GM23338 (cell line): ENCODE measurements around the gene OR14A16. TPM values are rescaled to one million over a fixed set of nuclear protein-coding genes. Genes with fewer than 3 reads are reported as not detected.

Source experiments
- ATAC-seq: fragments of 200-7000 bp; cut with Tn5 transposase; 3 replicates; pipeline ENCODE4 v1.9.1; 2020
- DNase-seq: peaks from one replicate; pipeline ENCODE4 v3.0.0-alpha.2; 2015; ENCODE audit warnings: low spot score
- H2AFZ ChIP-seq: fragments of 200-600 bp; sonication (generic); 2 replicates; pipeline ENCODE4 v1.8.0; 2016; ENCODE audit warnings: antibody characterized with exemption, mild to moderate bottlenecking, moderate library complexity
- H3F3A ChIP-seq: fragments of 200-600 bp; sonication (generic); replicated peaks from 2 replicates; pipeline ENCODE4 v1.8.0; 2017; ENCODE audit warnings: antibody characterized with exemption, mixed run types, low read depth
- H3K27ac ChIP-seq: fragments of 200-600 bp; sonication (generic); 2 replicates; pipeline ENCODE4 v1.6.1; 2016; ENCODE audit warnings: low read depth
- H3K27me3 ChIP-seq: fragments of 200-600 bp; sonication (generic); 2 replicates; pipeline ENCODE4 v1.8.0; 2016; ENCODE audit warnings: mild to moderate bottlenecking, mixed run types, moderate library complexity; ENCODE audit not compliant: insufficient read depth
- H3K36me3 ChIP-seq: fragments of 200-600 bp; sonication (generic); 2 replicates; pipeline ENCODE4 v1.8.0; 2016; ENCODE audit warnings: mild to moderate bottlenecking; ENCODE audit not compliant: insufficient read depth
- H3K4me1 ChIP-seq: fragments of 200-600 bp; sonication (generic); 2 replicates; pipeline ENCODE4 v1.8.0; 2016; ENCODE audit warnings: mild to moderate bottlenecking, moderate library complexity; ENCODE audit not compliant: insufficient read depth
- H3K4me2 ChIP-seq: fragments of 200-600 bp; sonication (generic); 2 replicates; pipeline ENCODE4 v1.7.1; 2017; ENCODE audit warnings: mixed run types
- H3K4me3 ChIP-seq: fragments of 200-600 bp; sonication (generic); 2 replicates; pipeline ENCODE4 v1.6.1; 2016; ENCODE audit warnings: mixed run types
- H3K79me2 ChIP-seq: fragments of 200-600 bp; sonication (generic); replicated peaks from 2 replicates; pipeline ENCODE4 v1.8.0; 2017; ENCODE audit warnings: mild to moderate bottlenecking; ENCODE audit not compliant: insufficient read depth
- H3K9me2 ChIP-seq: fragments of 200-600 bp; sonication (generic); 2 replicates; pipeline ENCODE4 v1.8.0; 2017; ENCODE audit not compliant: insufficient read depth
- H4K20me1 ChIP-seq: fragments of 200-600 bp; sonication (generic); replicated peaks from 2 replicates; pipeline ENCODE4 v1.8.0; 2017; ENCODE audit warnings: mild to moderate bottlenecking; ENCODE audit not compliant: insufficient read depth
- H3K27ac Mint-ChIP-seq: 2 replicates; pipeline ENCODE4 v1.8.0; 2020; ENCODE audit warnings: inconsistent platforms, mild to moderate bottlenecking, moderate library complexity, mixed read lengths
- H3K27me3 Mint-ChIP-seq: 3 replicates; pipeline ENCODE4 v1.8.0; 2022; ENCODE audit warnings: low read depth, mild to moderate bottlenecking, moderate library complexity, mixed read lengths, inconsistent platforms; ENCODE audit not compliant: insufficient read depth, poor library complexity
- H3K36me3 Mint-ChIP-seq: 3 replicates; pipeline ENCODE4 v1.8.0; 2021; ENCODE audit warnings: low read depth, mild to moderate bottlenecking, inconsistent platforms, moderate library complexity, mixed read lengths
- H3K4me1 Mint-ChIP-seq: 3 replicates; pipeline ENCODE4 v1.8.0; 2020; ENCODE audit warnings: mild to moderate bottlenecking, inconsistent platforms, mixed read lengths
- H3K4me3 Mint-ChIP-seq: 3 replicates; pipeline ENCODE4 v1.8.0; 2021; ENCODE audit warnings: moderate library complexity, mild to moderate bottlenecking, inconsistent platforms, mixed read lengths
- H3K9me3 Mint-ChIP-seq: 3 replicates; pipeline ENCODE4 v1.8.0; 2020; ENCODE audit warnings: moderate library complexity, mild to moderate bottlenecking, inconsistent platforms, mixed read lengths
- CREB1 ChIP-seq: fragments of 250-450 bp; sonication (Bioruptor Pico); IDR thresholded peaks from 2 replicates; pipeline ENCODE4 v1.5.0; 2020; ENCODE audit warnings: low read depth, mild to moderate bottlenecking, moderate library complexity
- CTCF ChIP-seq, 2 experiments: fragments of 200-600 bp in 1 of 2; sonication (generic) in 1 of 2; conservative IDR thresholded peaks; 2 replicates each; pipeline versions ENCODE4 v1.5.1 to v1.6.1; 2016 to 2017; ENCODE audit warnings: antibody characterized with exemption in 2 of 2, low read depth in 2 of 2, mild to moderate bottlenecking in 2 of 2, moderate library complexity in 1 of 2
- ETS1 ChIP-seq: IDR thresholded peaks from 2 replicates; pipeline ENCODE4 v1.6.1; 2016; ENCODE audit warnings: antibody characterized with exemption
- EZH2 ChIP-seq: fragments of 200-600 bp; sonication (generic); IDR thresholded peaks from one replicate; pipeline ENCODE4 v1.8.0; 2017; ENCODE audit warnings: antibody characterized with exemption, mild to moderate bottlenecking, low read depth; ENCODE audit not compliant: unreplicated experiment
- EZH2phosphoT487 ChIP-seq: fragments of 200-600 bp; sonication (generic); IDR thresholded peaks from one replicate; pipeline ENCODE4 v1.8.1; 2018; ENCODE audit warnings: antibody characterized with exemption; ENCODE audit not compliant: unreplicated experiment
- JUNB ChIP-seq: IDR thresholded peaks from one replicate; pipeline ENCODE4 v1.6.1; 2016; ENCODE audit warnings: antibody characterized with exemption; ENCODE audit not compliant: unreplicated experiment
- NANOG ChIP-seq: IDR thresholded peaks from 2 replicates; pipeline ENCODE4 v1.6.1; 2016; ENCODE audit warnings: antibody characterized with exemption, borderline replicate concordance
- POLR2AphosphoS5 ChIP-seq: IDR thresholded peaks from 2 replicates; pipeline ENCODE4 v1.6.1; 2016; ENCODE audit warnings: antibody characterized with exemption, low read depth
- REST ChIP-seq: IDR thresholded peaks from one replicate; pipeline ENCODE4 v1.6.1; 2018; ENCODE audit warnings: antibody characterized with exemption; ENCODE audit not compliant: unreplicated experiment
- STAT1 ChIP-seq: IDR thresholded peaks from one replicate; pipeline ENCODE4 v1.6.1; 2016; ENCODE audit warnings: antibody characterized with exemption; ENCODE audit not compliant: unreplicated experiment
- ZNF114 ChIP-seq: fragments of 250-450 bp; sonication (Bioruptor Pico); IDR thresholded peaks from 2 replicates; pipeline ENCODE4 v1.5.0; 2020; ENCODE audit warnings: mild to moderate bottlenecking, moderate library complexity
- ZNF331 ChIP-seq: fragments of 250-450 bp; sonication (Bioruptor Pico); IDR thresholded peaks from 2 replicates; pipeline ENCODE4 v1.5.0; 2020; ENCODE audit warnings: low read depth, mild to moderate bottlenecking, moderate library complexity
- ZNF462 ChIP-seq: fragments of 250-450 bp; sonication (Bioruptor Pico); IDR thresholded peaks from 2 replicates; pipeline ENCODE4 v1.5.0; 2020; ENCODE audit warnings: mild to moderate bottlenecking, moderate library complexity
- polyA plus RNA-seq: library from polyadenylated mRNA; unstranded; fragments of >200 nt; fragmentation: Nextera tagmentation; extraction: Ambion mirVana; gene quantifications from 2 replicates; pipeline ENCODE4 v1.2.1, GENCODE V29; 2016
- total RNA-seq: library from RNA; depleted of rRNA; stranded (reverse); fragments of >200 nt; shearing (Covaris generic); gene quantifications from 2 replicates; pipeline ENCODE4 v1.2.3, GENCODE V29; 2014

OR14A16 gene
- total and polyA plus RNA-seq, 2 experiments from 2014 or later, result 0.34 TPM; not detected in 1

- no peak for ATAC-seq
- no peak for DNase-seq
- H3K9me2 ChIP-seq, result no peaks in the 10 kb centered on the region
- no peak overlapping the region for H2AFZ ChIP-seq
- peaks cover 20% of the 10 kb centered on the region for H3K4me1 ChIP-seq
- H3K4me2 ChIP-seq, result no peak overlapping the region
- H3K4me1 Mint-ChIP-seq, result no peaks in the 10 kb centered on the region
- no peak overlapping the region for H3K4me3 Mint-ChIP-seq
- H3K27me3 Mint-ChIP-seq, result peaks cover 5% of the 10 kb centered on the region
- H3K36me3 ChIP-seq, result no peaks in the 10 kb centered on the region
- TF ChIP-seq EZH2phosphoT487, result no peak
- TF ChIP-seq EZH2, result no peak
- no peak for TF ChIP-seq CREB1 (CRISPR knock-in tag)
- no peak for TF ChIP-seq REST
- TF ChIP-seq CTCF (conservative IDR thresholded peaks at IDR 0.05; ENCODE audit: low read depth in 2 of 2), result no peak
- TF ChIP-seq ZNF114 (CRISPR knock-in tag), result no peak
- TF ChIP-seq ETS1, result no peak
- TF ChIP-seq ZNF462 (CRISPR knock-in tag), result no peak
- no peak for TF ChIP-seq STAT1
- no peak for TF ChIP-seq POLR2AphosphoS5
- no peak for TF ChIP-seq JUNB
- no peak for TF ChIP-seq ZNF331 (CRISPR knock-in tag)
- TF ChIP-seq NANOG, result no peak
- peaks cover 55% of the 10 kb centered on the region for H3K9me3 Mint-ChIP-seq
- H3K27me3 ChIP-seq, result no peaks in the 10 kb centered on the region
- no peaks in the 10 kb centered on the region for H3F3A ChIP-seq
- no peaks in the 10 kb centered on the region for H4K20me1 ChIP-seq
- H3K79me2 ChIP-seq, result no peaks in the 10 kb centered on the region
- no peaks in the 10 kb centered on the region; the same call in 1 of the 3 replicates for H3K36me3 Mint-ChIP-seq
- H3K4me3 ChIP-seq, result no peak overlapping the region
- H3K27ac Mint-ChIP-seq, result no peak overlapping the region
- H3K27ac ChIP-seq, result no peak overlapping the region
Measured at GRCh38 chr1:247840818-247841217, 16.9 kb upstream of the OR14A16 start.
